OCI-LY7 (cell line): ENCODE measurements around the gene IL18R1. TPM values are rescaled to one million over a fixed set of nuclear protein-coding genes. Genes with fewer than 3 reads are reported as not detected.

ENCODE experiments used
- BruUV-seq: library from RNA; stranded (reverse); fragments of 400-500 nt; replicated peaks from 2 replicates; lab custom pipeline; 2021; lab: Mats Ljungman, UMichigan
- CTCF ChIA-PET: fragments of 300-600 bp; sonication (Branson Sonifier 250); formaldehyde crosslinking; loops from one replicate; lab custom pipeline; 2022; ENCODE audit warnings: antibody characterized with exemption; ENCODE audit not compliant: unreplicated experiment; lab: Charles Lee
- POLR2A ChIA-PET: fragments of 300-600 bp; sonication (Branson Sonifier 250); formaldehyde crosslinking; loops from one replicate; lab custom pipeline; 2022; ENCODE audit warnings: antibody characterized with exemption; lab: Charles Lee
- DNase-seq: peaks from one replicate; pipeline ENCODE4 v3.0.0-alpha.2; 2015; ENCODE audit warnings: low spot score
- H2AFZ ChIP-seq: fragments of 200-600 bp; sonication (generic), shearing (Covaris generic); 2 replicates; pipeline ENCODE4 v1.6.1; 2014; ENCODE audit warnings: mild to moderate bottlenecking, antibody characterized with exemption, low read length, moderate library complexity
- H3K27ac ChIP-seq: fragments of 200-600 bp; sonication (generic); 2 replicates; pipeline ENCODE4 v1.5.1; 2014; ENCODE audit warnings: mixed run types, low read depth, mild to moderate bottlenecking, moderate library complexity, low read length, inconsistent platforms; ENCODE audit not compliant: poor library complexity, severe bottlenecking
- H3K36me3 ChIP-seq: fragments of 200-600 bp; sonication (generic); 2 replicates; pipeline ENCODE4 v1.6.1; 2014; ENCODE audit warnings: mild to moderate bottlenecking, antibody characterized with exemption, low read length, moderate library complexity, mixed read lengths; ENCODE audit not compliant: insufficient read depth
- H3K4me1 ChIP-seq: fragments of 200-600 bp; sonication (generic); 2 replicates; pipeline ENCODE4 v1.5.1; 2014; ENCODE audit warnings: mild to moderate bottlenecking, low read length; ENCODE audit not compliant: insufficient read depth, poor library complexity, severe bottlenecking
- H3K4me2 ChIP-seq: fragments of 200-600 bp; sonication (generic); 2 replicates; pipeline ENCODE4 v1.6.1; 2014; ENCODE audit warnings: mild to moderate bottlenecking, low read length
- H3K4me3 ChIP-seq: fragments of 200-600 bp; sonication (generic); 2 replicates; pipeline ENCODE4 v1.5.1; 2014; ENCODE audit warnings: mild to moderate bottlenecking, low read depth, low read length; ENCODE audit not compliant: poor library complexity, severe bottlenecking
- H3K79me2 ChIP-seq: fragments of 200-600 bp; sonication (generic); 2 replicates; pipeline ENCODE4 v1.6.1; 2016; ENCODE audit warnings: low read depth, mild to moderate bottlenecking, low read length, moderate library complexity, mixed read lengths; ENCODE audit not compliant: insufficient read depth
- H3K9me2 ChIP-seq: fragments of 200-600 bp; sonication (generic); 2 replicates; pipeline ENCODE4 v1.6.1; 2016; ENCODE audit warnings: mild to moderate bottlenecking, low read length, mixed read lengths; ENCODE audit not compliant: insufficient read depth
- H3K9me3 ChIP-seq: fragments of 200-600 bp; sonication (generic); 2 replicates; pipeline ENCODE4 v1.6.1; 2014; ENCODE audit warnings: mild to moderate bottlenecking, mixed run types, low read length, mixed read lengths
- H4K20me1 ChIP-seq: fragments of 200-600 bp; sonication (generic); 2 replicates; pipeline ENCODE4 v1.6.1; 2014; ENCODE audit warnings: mild to moderate bottlenecking, antibody characterized with exemption, low read length, moderate library complexity, mixed read lengths; ENCODE audit not compliant: insufficient read depth
- CTCF ChIP-seq: fragments of 200-600 bp; sonication (generic); conservative IDR thresholded peaks from 2 replicates; pipeline ENCODE4 v1.5.1; 2014; ENCODE audit warnings: mild to moderate bottlenecking, antibody characterized with exemption, low read length, moderate library complexity, mixed read lengths
- EZH2phosphoT487 ChIP-seq: fragments of 200-600 bp; sonication (generic); IDR thresholded peaks from 2 replicates; pipeline ENCODE4 v1.6.1; 2018; ENCODE audit warnings: low read depth, borderline replicate concordance, mild to moderate bottlenecking, mixed run types, antibody characterized with exemption, low read length, moderate library complexity, mixed read lengths
- intact Hi-C: fragments of 100-400 bp; cut with micrococcal nuclease; formaldehyde crosslinking; loops from one replicate; pipeline ENCODE4 v1.10.0; 2022; ENCODE audit not compliant: unreplicated experiment
- total RNA-seq, 2 experiments: library from RNA; depleted of rRNA in 1 of 2; stranded (reverse); fragments of >200 nt in 1 of 2; shearing (Covaris generic) in 1 of 2; gene quantifications; 2 replicates each; pipeline ENCODE4 v1.2.3, GENCODE V29; 2014 to 2022

The IL18R1 gene
- total RNA-seq, 2 experiments from 2014 or later = not detected

DNA sequence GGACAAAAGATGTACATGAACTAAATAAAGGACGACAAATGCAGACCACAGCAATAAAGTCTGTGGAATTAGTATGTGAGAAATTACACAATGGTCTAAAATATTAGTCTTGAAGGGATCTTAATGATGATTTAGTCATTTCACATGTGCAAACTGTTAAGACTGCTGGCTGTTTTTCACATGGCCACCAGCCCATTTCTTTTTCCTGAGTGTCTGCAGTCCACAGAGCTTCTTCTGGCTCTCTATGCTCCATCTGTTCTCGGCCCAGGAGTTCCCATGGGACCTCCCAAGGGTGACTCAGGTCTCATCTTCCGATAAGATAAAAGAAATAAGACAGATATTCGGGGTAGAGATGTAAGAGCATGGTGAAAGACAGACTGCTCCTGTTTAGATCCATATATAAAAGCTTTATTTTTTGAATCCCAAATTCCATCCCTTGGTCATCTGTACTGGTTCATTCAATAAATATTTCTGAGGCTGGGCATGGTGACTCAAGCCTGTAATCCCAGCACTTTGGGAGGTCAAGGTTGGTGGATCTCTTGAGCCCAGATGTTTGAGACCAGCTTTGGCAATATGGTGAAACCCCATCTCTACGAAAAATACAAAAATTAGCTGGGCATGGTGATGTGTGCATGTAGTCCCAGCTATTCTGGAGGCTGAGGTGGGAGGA is 24.1 kb upstream of the IL18R1 start:
- Histone ChIP-seq H3K9me2 (no peaks in the 10 kb centered on the region), H3K79me2 (no peaks in the 10 kb centered on the region), H3K36me3 (no peaks in the 10 kb centered on the region), H4K20me1 (no peaks in the 10 kb centered on the region), H2AFZ (no peak overlapping the region), H3K4me3 (no peak overlapping the region), H3K27ac (no peak overlapping the region), H3K9me3 (no peaks in the 10 kb centered on the region), H3K4me2 (no peak overlapping the region), H3K4me1 (no peaks in the 10 kb centered on the region)
- TF ChIP-seq EZH2phosphoT487 = no peak
- TF ChIP-seq CTCF = no peak
- DNase-seq = no peak
- ChIA-PET CTCF (no interaction called here), POLR2A (no interaction called here)
- intact Hi-C loops = no loop called here
- no TSS peak for BruUV-seq

DNA sequence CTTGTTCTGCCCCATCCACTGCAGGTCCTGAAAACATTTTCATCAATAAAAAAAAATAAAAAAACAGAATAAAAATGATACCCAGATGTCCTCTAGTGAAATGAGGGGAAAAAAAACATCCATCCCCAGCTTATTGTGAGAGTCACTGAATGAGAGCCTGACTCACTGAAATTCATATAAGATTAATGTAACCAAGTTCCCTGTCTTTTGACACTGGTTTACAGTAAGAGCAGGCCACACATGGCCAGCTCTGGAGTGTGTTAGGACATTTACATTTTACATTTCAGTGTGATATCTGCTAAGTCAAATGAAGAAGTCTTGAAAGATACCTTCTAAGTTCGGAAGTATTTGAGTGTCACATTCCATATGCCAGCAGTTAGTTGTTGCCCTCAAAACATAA is 21.1 kb upstream of the IL18R1 start:
- no peaks in the 10 kb centered on the region for H4K20me1 ChIP-seq
- H3K36me3 ChIP-seq = no peaks in the 10 kb centered on the region
- DNase-seq = no peak
- no peak overlapping the region for H3K4me3 ChIP-seq
- no peak for TF ChIP-seq EZH2phosphoT487
- TF ChIP-seq CTCF = no peak
- intact Hi-C loops = no loop called here
- no peaks in the 10 kb centered on the region for H3K79me2 ChIP-seq
- no peaks in the 10 kb centered on the region for H3K4me1 ChIP-seq
- no peak overlapping the region for H3K4me2 ChIP-seq
- no peak overlapping the region for H3K27ac ChIP-seq
- no peak overlapping the region for H2AFZ ChIP-seq
- H3K9me3 ChIP-seq = no peaks in the 10 kb centered on the region
- H3K9me2 ChIP-seq = no peaks in the 10 kb centered on the region
- ChIA-PET POLR2A (no interaction called here), CTCF (no interaction called here)
- no TSS peak for BruUV-seq

DNA sequence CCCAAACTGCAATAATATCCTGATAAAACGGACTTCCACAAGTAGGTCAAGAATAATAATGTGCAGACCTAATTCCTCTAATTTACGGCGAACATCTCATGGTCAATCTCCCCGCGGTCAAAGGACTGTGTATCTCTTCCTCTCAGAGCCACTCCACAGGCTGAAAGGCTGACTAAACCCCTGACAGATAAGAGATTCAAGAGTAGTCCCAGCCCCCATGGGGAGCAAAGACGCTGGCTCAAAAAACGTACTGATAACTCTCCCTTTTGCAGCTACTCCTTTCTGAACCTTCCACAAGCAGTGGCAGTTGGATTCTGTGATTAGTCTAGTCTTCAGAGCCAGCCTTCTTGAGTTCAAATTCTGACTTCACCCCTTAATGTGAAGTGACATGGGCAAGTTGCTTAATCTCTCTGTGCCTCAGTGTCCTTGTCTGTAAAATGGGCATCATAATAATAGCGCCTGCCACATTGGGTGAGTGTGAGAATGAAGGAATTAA is 19.7 kb upstream of the IL18R1 start:
- Histone ChIP-seq H3K4me2 (no peak overlapping the region), H3K4me1 (no peaks in the 10 kb centered on the region), H3K27ac (no peak overlapping the region), H2AFZ (no peak overlapping the region), H3K9me2 (no peaks in the 10 kb centered on the region), H3K9me3 (no peaks in the 10 kb centered on the region), H3K4me3 (no peak overlapping the region), H4K20me1 (no peaks in the 10 kb centered on the region), H3K79me2 (no peaks in the 10 kb centered on the region), H3K36me3 (no peaks in the 10 kb centered on the region)
- intact Hi-C loops = no loop called here
- no peak for TF ChIP-seq EZH2phosphoT487
- no peak for TF ChIP-seq CTCF
- no peak for DNase-seq
- BruUV-seq = no TSS peak
- ChIA-PET POLR2A (no interaction called here), CTCF (no interaction called here)
